KMS-11 (cell line): Measurements from ENCODE around the gene RBFOX1.

Source experiments
- H2AFZ ChIP-seq: fragments of 200-600 bp; sonication (generic); 2 replicates; pipeline ENCODE4 v1.6.1; 2016; ENCODE audit warnings: antibody characterized with exemption, mixed run types, low read depth
- H3K27ac ChIP-seq: fragments of 200-600 bp; sonication (generic); 2 replicates; pipeline ENCODE4 v1.6.1; 2016; ENCODE audit warnings: mild to moderate bottlenecking, mixed run types
- H3K27me3 ChIP-seq: fragments of 200-600 bp; sonication (generic); 2 replicates; pipeline ENCODE4 v1.6.1; 2017; ENCODE audit warnings: mild to moderate bottlenecking, low read depth, mixed run types, moderate library complexity; ENCODE audit not compliant: insufficient read depth
- H3K36me3 ChIP-seq: fragments of 200-600 bp; sonication (generic); 2 replicates; pipeline ENCODE4 v1.6.1; 2017; ENCODE audit warnings: mild to moderate bottlenecking, mixed run types; ENCODE audit not compliant: insufficient read depth
- H3K4me1 ChIP-seq: fragments of 200-600 bp; sonication (generic); 2 replicates; pipeline ENCODE4 v1.6.1; 2016; ENCODE audit warnings: mild to moderate bottlenecking, low read depth, mixed run types; ENCODE audit not compliant: poor library complexity, severe bottlenecking
- H3K4me2 ChIP-seq: fragments of 200-600 bp; sonication (generic); 2 replicates; pipeline ENCODE4 v1.7.0; 2016; ENCODE audit warnings: mild to moderate bottlenecking, mixed run types
- H3K4me3 ChIP-seq: fragments of 200-600 bp; sonication (generic); IDR thresholded peaks from 2 replicates; pipeline ENCODE4 v1.6.1; 2017; ENCODE audit warnings: low read depth, low read length, mixed read lengths; ENCODE audit not compliant: insufficient read depth
- H3K79me2 ChIP-seq: fragments of 200-600 bp; sonication (generic); 2 replicates; pipeline ENCODE4 v1.6.1; 2016; ENCODE audit warnings: low read depth, mixed run types; ENCODE audit not compliant: insufficient read depth
- H3K9ac ChIP-seq: fragments of 200-600 bp; sonication (generic); 2 replicates; pipeline ENCODE4 v1.6.1; 2016; ENCODE audit warnings: mild to moderate bottlenecking, mixed run types
- H4K20me1 ChIP-seq: fragments of 200-600 bp; sonication (generic); 2 replicates; pipeline ENCODE4 v1.6.1; 2016; ENCODE audit warnings: mild to moderate bottlenecking, mixed run types; ENCODE audit not compliant: insufficient read depth
- CTCF ChIP-seq: fragments of 200-600 bp; sonication (generic); conservative IDR thresholded peaks from 2 replicates; pipeline ENCODE4 v1.6.1; 2017; ENCODE audit warnings: low read depth, mild to moderate bottlenecking, antibody characterized with exemption, low read length, moderate library complexity, mixed read lengths

The RBFOX1 gene

GRCh38 chr16:7577588-7577987 lies 244.9 kb downstream of the RBFOX1 start:
- Histone ChIP-seq H2AFZ (no peak overlapping the region), H3K4me1 (no peaks in the 10 kb centered on the region), H3K27ac (no peak overlapping the region), H4K20me1 (no peaks in the 10 kb centered on the region), H3K36me3 (no peaks in the 10 kb centered on the region), H3K4me3 (no peak overlapping the region), H3K4me2 (no peak overlapping the region), H3K27me3 (no peaks in the 10 kb centered on the region), H3K79me2 (no peaks in the 10 kb centered on the region), H3K9ac (no peak overlapping the region)
- TF ChIP-seq CTCF: no peak

GRCh38 chr16:7579454-7579853 lies 246.8 kb downstream of the RBFOX1 start:
- Histone ChIP-seq H4K20me1 (no peaks in the 10 kb centered on the region), H3K9ac (no peak overlapping the region), H3K4me2 (no peak overlapping the region), H3K36me3 (no peaks in the 10 kb centered on the region), H2AFZ (no peak overlapping the region), H3K4me1 (no peaks in the 10 kb centered on the region), H3K27ac (no peak overlapping the region), H3K27me3 (no peaks in the 10 kb centered on the region), H3K4me3 (no peak overlapping the region), H3K79me2 (no peaks in the 10 kb centered on the region)
- TF ChIP-seq CTCF: no peak

GRCh38 chr16:7581175-7581574 lies 248.5 kb downstream of the RBFOX1 start:
- Histone ChIP-seq H3K4me3 (no peak overlapping the region), H4K20me1 (no peaks in the 10 kb centered on the region), H3K4me2 (no peak overlapping the region), H3K9ac (no peak overlapping the region), H3K36me3 (no peaks in the 10 kb centered on the region), H3K27me3 (no peaks in the 10 kb centered on the region), H3K27ac (no peak overlapping the region), H3K79me2 (no peaks in the 10 kb centered on the region), H2AFZ (no peak overlapping the region), H3K4me1 (no peaks in the 10 kb centered on the region)
- no peak for TF ChIP-seq CTCF

GRCh38 chr16:7583396-7583795 lies 250.8 kb downstream of the RBFOX1 start:
- Histone ChIP-seq H3K79me2 (no peaks in the 10 kb centered on the region), H3K4me2 (no peak overlapping the region), H3K4me3 (no peak overlapping the region), H2AFZ (no peak overlapping the region), H3K27ac (no peak overlapping the region), H3K27me3 (no peaks in the 10 kb centered on the region), H3K36me3 (no peaks in the 10 kb centered on the region), H4K20me1 (no peaks in the 10 kb centered on the region), H3K4me1 (no peaks in the 10 kb centered on the region), H3K9ac (no peak overlapping the region)
- no peak for TF ChIP-seq CTCF

GRCh38 chr16:7584561-7584960 lies 251.9 kb downstream of the RBFOX1 start:
- no peak for TF ChIP-seq CTCF
- Histone ChIP-seq H3K79me2 (no peaks in the 10 kb centered on the region), H3K4me3 (no peak overlapping the region), H4K20me1 (no peaks in the 10 kb centered on the region), H3K9ac (no peak overlapping the region), H3K36me3 (no peaks in the 10 kb centered on the region), H2AFZ (no peak overlapping the region), H3K4me2 (no peak overlapping the region), H3K27me3 (no peaks in the 10 kb centered on the region), H3K27ac (no peak overlapping the region), H3K4me1 (no peaks in the 10 kb centered on the region)
